WTC11 (cell line): ENCODE data around the gene ARAP3. TPM values are rescaled to one million over a fixed set of nuclear protein-coding genes. Genes with fewer than 3 reads are reported as not detected.

Source experiments
- ATAC-seq: fragments of 200-7000 bp; cut with Tn5 transposase; 2 replicates; pipeline ENCODE4 v1.10.0; 2021; ENCODE audit warnings: mild to moderate bottlenecking, moderate library complexity
- CTCF ChIA-PET: fragments of 300-600 bp; sonication (Branson Sonifier 250); formaldehyde crosslinking; loops from one replicate; lab custom pipeline; 2021; ENCODE audit warnings: antibody characterized with exemption; lab: Charles Lee
- POLR2A ChIA-PET: fragments of 350-600 bp; sonication (Branson Sonifier 250); formaldehyde crosslinking; loops from one replicate; lab custom pipeline; 2021; ENCODE audit warnings: antibody characterized with exemption; lab: Charles Lee
- DNase-seq: peaks from one replicate; pipeline ENCODE4 v3.0.0; 2021; ENCODE audit warnings: low spot score
- H3K27ac Mint-ChIP-seq: 2 replicates; pipeline ENCODE4 v1.8.0; 2021; ENCODE audit warnings: mixed read lengths
- H3K27me3 Mint-ChIP-seq: 2 replicates; pipeline ENCODE4 v1.8.0; 2021; ENCODE audit warnings: low read depth, mild to moderate bottlenecking, moderate library complexity, mixed read lengths
- H3K36me3 Mint-ChIP-seq: 2 replicates; pipeline ENCODE4 v1.8.0; 2021; ENCODE audit warnings: mixed read lengths
- H3K4me1 Mint-ChIP-seq: 2 replicates; pipeline ENCODE4 v1.8.0; 2022; ENCODE audit warnings: mixed read lengths
- H3K4me3 Mint-ChIP-seq: 2 replicates; pipeline ENCODE4 v1.8.0; 2021; ENCODE audit warnings: mild to moderate bottlenecking, moderate library complexity, mixed read lengths
- H3K9me3 Mint-ChIP-seq: 2 replicates; pipeline ENCODE4 v1.8.0; 2021; ENCODE audit warnings: mixed read lengths
- ARID4B ChIP-seq: sonication (generic); formaldehyde crosslinking; IDR thresholded peaks from 2 replicates; pipeline ENCODE4 v1.8.0; 2023; ENCODE audit warnings: missing genetic modification reagents, mild to moderate bottlenecking, borderline replicate concordance
- CBFB ChIP-seq: sonication (generic); formaldehyde crosslinking; IDR thresholded peaks from 2 replicates; pipeline ENCODE4 v1.8.1; 2022; ENCODE audit warnings: mild to moderate bottlenecking, low read depth, missing genetic modification reagents
- E2F4 ChIP-seq: sonication (generic); formaldehyde crosslinking; IDR thresholded peaks from 2 replicates; pipeline ENCODE4 v1.8.1; 2022; ENCODE audit warnings: low read depth, mild to moderate bottlenecking, moderate library complexity, missing genetic modification reagents, borderline replicate concordance
- EMX1 ChIP-seq: fragments of 250-450 bp; sonication (Bioruptor Pico); IDR thresholded peaks from 2 replicates; pipeline ENCODE4 v1.8.0; 2021; ENCODE audit warnings: mild to moderate bottlenecking
- ETV6 ChIP-seq: sonication (generic); formaldehyde crosslinking; IDR thresholded peaks from 2 replicates; pipeline ENCODE4 v1.8.1; 2022; ENCODE audit warnings: mild to moderate bottlenecking, missing genetic modification reagents
- GABPB1 ChIP-seq: sonication (generic); formaldehyde crosslinking; IDR thresholded peaks from 2 replicates; pipeline ENCODE4 v1.8.1; 2023; ENCODE audit warnings: mild to moderate bottlenecking, missing genetic modification reagents
- GRHL2 ChIP-seq: fragments of 250-450 bp; sonication (Bioruptor Pico); IDR thresholded peaks from 2 replicates; pipeline ENCODE4 v1.8.0; 2022; ENCODE audit warnings: mild to moderate bottlenecking, moderate library complexity; ENCODE audit not compliant: insufficient replicate concordance, severe bottlenecking
- IRF1 ChIP-seq: sonication (generic); formaldehyde crosslinking; IDR thresholded peaks from 2 replicates; pipeline ENCODE4 v1.8.0; 2023; ENCODE audit warnings: missing genetic modification reagents
- IRF2 ChIP-seq: sonication (generic); formaldehyde crosslinking; IDR thresholded peaks from 2 replicates; pipeline ENCODE4 v1.8.0; 2022; ENCODE audit warnings: low read depth, missing genetic modification reagents, borderline replicate concordance
- JAZF1 ChIP-seq: fragments of 250-450 bp; sonication (Bioruptor Pico); IDR thresholded peaks from 2 replicates; pipeline ENCODE4 v1.9.0; 2021; ENCODE audit warnings: moderate library complexity, mild to moderate bottlenecking, inconsistent platforms
- KAT7 ChIP-seq: sonication (generic); formaldehyde crosslinking; IDR thresholded peaks from 2 replicates; pipeline ENCODE4 v1.8.1; 2023; ENCODE audit warnings: missing genetic modification reagents, mild to moderate bottlenecking, borderline replicate concordance
- NR1H2 ChIP-seq: sonication (generic); formaldehyde crosslinking; IDR thresholded peaks from 2 replicates; pipeline ENCODE4 v1.9.0; 2021; ENCODE audit warnings: mild to moderate bottlenecking, moderate library complexity, missing genetic modification reagents
- OVOL2 ChIP-seq: fragments of 250-450 bp; sonication (Bioruptor Pico); IDR thresholded peaks from 2 replicates; pipeline ENCODE4 v1.9.0; 2021; ENCODE audit warnings: mild to moderate bottlenecking, borderline replicate concordance
- PRRX2 ChIP-seq: fragments of 250-450 bp; sonication (Bioruptor Pico); IDR thresholded peaks from 2 replicates; pipeline ENCODE4 v1.8.0; 2021; ENCODE audit warnings: mild to moderate bottlenecking
- RORB ChIP-seq: fragments of 250-450 bp; sonication (Bioruptor Pico); IDR thresholded peaks from 2 replicates; pipeline ENCODE4 v1.9.0; 2021; ENCODE audit warnings: mild to moderate bottlenecking
- SMAD4 ChIP-seq: sonication (generic); formaldehyde crosslinking; IDR thresholded peaks from 2 replicates; pipeline ENCODE4 v1.8.0; 2022; ENCODE audit warnings: mild to moderate bottlenecking, missing genetic modification reagents
- TEAD1 ChIP-seq: sonication (generic); formaldehyde crosslinking; IDR thresholded peaks from 2 replicates; pipeline ENCODE4 v1.8.0; 2022; ENCODE audit warnings: mild to moderate bottlenecking, missing genetic modification reagents
- ZNF263 ChIP-seq: sonication (generic); formaldehyde crosslinking; IDR thresholded peaks from 2 replicates; pipeline ENCODE4 v1.8.1; 2022; ENCODE audit warnings: low read depth, mild to moderate bottlenecking, moderate library complexity, missing genetic modification reagents
- ZNF396 ChIP-seq: fragments of 250-450 bp; sonication (Bioruptor Pico); IDR thresholded peaks from 2 replicates; pipeline ENCODE4 v1.8.0; 2021; ENCODE audit warnings: mild to moderate bottlenecking, moderate library complexity, borderline replicate concordance
- ZNF671 ChIP-seq: fragments of 250-450 bp; sonication (Bioruptor Pico); IDR thresholded peaks from 2 replicates; pipeline ENCODE4 v1.8.0; 2021; ENCODE audit warnings: mild to moderate bottlenecking
- total RNA-seq: library from RNA; stranded (reverse); gene quantifications from 3 replicates; pipeline ENCODE4 v1.2.3, GENCODE V29; 2021
- TF ChIP-seq, protein P1 (sequence below): fragments of 250-450 bp; sonication (Bioruptor Pico); IDR thresholded peaks from 2 replicates; pipeline ENCODE4 v1.9.0; 2021; ENCODE audit warnings: mild to moderate bottlenecking, borderline replicate concordance
- TF ChIP-seq, protein P2 (sequence below): sonication (generic); formaldehyde crosslinking; IDR thresholded peaks from 2 replicates; pipeline ENCODE4 v1.8.0; 2022; ENCODE audit warnings: mild to moderate bottlenecking, missing genetic modification reagents
- TF ChIP-seq, protein P3 (sequence below): sonication (generic); formaldehyde crosslinking; IDR thresholded peaks from 2 replicates; pipeline ENCODE4 v1.8.0; 2022; ENCODE audit warnings: missing genetic modification reagents

The ARAP3 gene
- total RNA-seq, 1 experiment from 2014 or later: 60.4 TPM

- TF ChIP-seq, protein P1, sequence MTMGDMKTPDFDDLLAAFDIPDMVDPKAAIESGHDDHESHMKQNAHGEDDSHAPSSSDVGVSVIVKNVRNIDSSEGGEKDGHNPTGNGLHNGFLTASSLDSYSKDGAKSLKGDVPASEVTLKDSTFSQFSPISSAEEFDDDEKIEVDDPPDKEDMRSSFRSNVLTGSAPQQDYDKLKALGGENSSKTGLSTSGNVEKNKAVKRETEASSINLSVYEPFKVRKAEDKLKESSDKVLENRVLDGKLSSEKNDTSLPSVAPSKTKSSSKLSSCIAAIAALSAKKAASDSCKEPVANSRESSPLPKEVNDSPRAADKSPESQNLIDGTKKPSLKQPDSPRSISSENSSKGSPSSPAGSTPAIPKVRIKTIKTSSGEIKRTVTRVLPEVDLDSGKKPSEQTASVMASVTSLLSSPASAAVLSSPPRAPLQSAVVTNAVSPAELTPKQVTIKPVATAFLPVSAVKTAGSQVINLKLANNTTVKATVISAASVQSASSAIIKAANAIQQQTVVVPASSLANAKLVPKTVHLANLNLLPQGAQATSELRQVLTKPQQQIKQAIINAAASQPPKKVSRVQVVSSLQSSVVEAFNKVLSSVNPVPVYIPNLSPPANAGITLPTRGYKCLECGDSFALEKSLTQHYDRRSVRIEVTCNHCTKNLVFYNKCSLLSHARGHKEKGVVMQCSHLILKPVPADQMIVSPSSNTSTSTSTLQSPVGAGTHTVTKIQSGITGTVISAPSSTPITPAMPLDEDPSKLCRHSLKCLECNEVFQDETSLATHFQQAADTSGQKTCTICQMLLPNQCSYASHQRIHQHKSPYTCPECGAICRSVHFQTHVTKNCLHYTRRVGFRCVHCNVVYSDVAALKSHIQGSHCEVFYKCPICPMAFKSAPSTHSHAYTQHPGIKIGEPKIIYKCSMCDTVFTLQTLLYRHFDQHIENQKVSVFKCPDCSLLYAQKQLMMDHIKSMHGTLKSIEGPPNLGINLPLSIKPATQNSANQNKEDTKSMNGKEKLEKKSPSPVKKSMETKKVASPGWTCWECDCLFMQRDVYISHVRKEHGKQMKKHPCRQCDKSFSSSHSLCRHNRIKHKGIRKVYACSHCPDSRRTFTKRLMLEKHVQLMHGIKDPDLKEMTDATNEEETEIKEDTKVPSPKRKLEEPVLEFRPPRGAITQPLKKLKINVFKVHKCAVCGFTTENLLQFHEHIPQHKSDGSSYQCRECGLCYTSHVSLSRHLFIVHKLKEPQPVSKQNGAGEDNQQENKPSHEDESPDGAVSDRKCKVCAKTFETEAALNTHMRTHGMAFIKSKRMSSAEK (CRISPR knock-in tag): no peak
- TF ChIP-seq GRHL2 (CRISPR knock-in tag) (no peak), IRF2 (no peak), KAT7 (CRISPR knock-in tag) (no peak), E2F4 (no peak), ETV6 (peak; percentile 51; the same call in 1 of the 2 replicates), NR1H2 (CRISPR knock-in tag) (no peak), SMAD4 (CRISPR knock-in tag) (no peak), IRF1 (CRISPR knock-in tag) (no peak), TEAD1 (CRISPR knock-in tag) (no peak), CBFB (CRISPR knock-in tag) (no peak), OVOL2 (CRISPR knock-in tag) (no peak), ZNF263 (CRISPR knock-in tag) (no peak), PRRX2 (CRISPR knock-in tag) (no peak)
- TF ChIP-seq, protein P2, sequence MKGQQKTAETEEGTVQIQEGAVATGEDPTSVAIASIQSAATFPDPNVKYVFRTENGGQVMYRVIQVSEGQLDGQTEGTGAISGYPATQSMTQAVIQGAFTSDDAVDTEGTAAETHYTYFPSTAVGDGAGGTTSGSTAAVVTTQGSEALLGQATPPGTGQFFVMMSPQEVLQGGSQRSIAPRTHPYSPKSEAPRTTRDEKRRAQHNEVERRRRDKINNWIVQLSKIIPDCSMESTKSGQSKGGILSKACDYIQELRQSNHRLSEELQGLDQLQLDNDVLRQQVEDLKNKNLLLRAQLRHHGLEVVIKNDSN: no peak
- TF ChIP-seq, all 79 proteins: peak for 4
Observed at GRCh38 chr5:141664733-141665461, 17.1 kb downstream of the ARAP3 start (continued).

DNA sequence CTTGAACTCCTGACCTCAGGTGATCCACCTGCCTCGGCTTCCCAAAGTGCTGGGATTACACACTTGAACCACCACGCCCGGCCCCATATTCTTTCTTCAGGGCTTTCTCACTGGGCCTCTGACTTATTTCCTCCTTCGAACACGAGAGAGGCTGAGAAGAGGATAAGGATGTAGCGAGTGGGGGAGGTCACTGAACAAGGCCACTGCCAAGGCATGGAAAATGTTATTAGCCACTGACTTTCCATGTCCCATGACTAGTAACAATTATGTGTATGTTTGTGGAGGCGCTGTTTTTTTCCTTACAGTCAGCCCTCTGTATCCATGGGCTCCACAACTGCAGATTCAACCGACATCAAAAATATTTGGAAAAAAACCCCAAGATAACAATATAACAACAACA lies 18.5 kb downstream of the ARAP3 start:
- ATAC-seq (no peak), DNase-seq (no peak)
- H3K36me3 Mint-ChIP-seq: peaks cover 48% of the 10 kb centered on the region
- ChIA-PET POLR2A (no interaction called here), CTCF (interaction anchor here (2.0 kb wide), 1 partner anchor 29 kb away, joined by 26 read pairs; no protein-coding TSS in a partner anchor)
- H3K4me1 Mint-ChIP-seq: peaks cover 8% of the 10 kb centered on the region
- no peak overlapping the region for H3K4me3 Mint-ChIP-seq
- H3K9me3 Mint-ChIP-seq: no peaks in the 10 kb centered on the region
- H3K27me3 Mint-ChIP-seq: no peaks in the 10 kb centered on the region
- no peak for TF ChIP-seq RORB (CRISPR knock-in tag)
- TF ChIP-seq ARID4B: no peak
- TF ChIP-seq ZNF396 (CRISPR knock-in tag): no peak
- TF ChIP-seq EMX1 (CRISPR knock-in tag): no peak
- TF ChIP-seq GABPB1: no peak
- TF ChIP-seq ZNF671 (CRISPR knock-in tag): no peak
- TF ChIP-seq JAZF1 (CRISPR knock-in tag): no peak
- TF ChIP-seq, protein P3, sequence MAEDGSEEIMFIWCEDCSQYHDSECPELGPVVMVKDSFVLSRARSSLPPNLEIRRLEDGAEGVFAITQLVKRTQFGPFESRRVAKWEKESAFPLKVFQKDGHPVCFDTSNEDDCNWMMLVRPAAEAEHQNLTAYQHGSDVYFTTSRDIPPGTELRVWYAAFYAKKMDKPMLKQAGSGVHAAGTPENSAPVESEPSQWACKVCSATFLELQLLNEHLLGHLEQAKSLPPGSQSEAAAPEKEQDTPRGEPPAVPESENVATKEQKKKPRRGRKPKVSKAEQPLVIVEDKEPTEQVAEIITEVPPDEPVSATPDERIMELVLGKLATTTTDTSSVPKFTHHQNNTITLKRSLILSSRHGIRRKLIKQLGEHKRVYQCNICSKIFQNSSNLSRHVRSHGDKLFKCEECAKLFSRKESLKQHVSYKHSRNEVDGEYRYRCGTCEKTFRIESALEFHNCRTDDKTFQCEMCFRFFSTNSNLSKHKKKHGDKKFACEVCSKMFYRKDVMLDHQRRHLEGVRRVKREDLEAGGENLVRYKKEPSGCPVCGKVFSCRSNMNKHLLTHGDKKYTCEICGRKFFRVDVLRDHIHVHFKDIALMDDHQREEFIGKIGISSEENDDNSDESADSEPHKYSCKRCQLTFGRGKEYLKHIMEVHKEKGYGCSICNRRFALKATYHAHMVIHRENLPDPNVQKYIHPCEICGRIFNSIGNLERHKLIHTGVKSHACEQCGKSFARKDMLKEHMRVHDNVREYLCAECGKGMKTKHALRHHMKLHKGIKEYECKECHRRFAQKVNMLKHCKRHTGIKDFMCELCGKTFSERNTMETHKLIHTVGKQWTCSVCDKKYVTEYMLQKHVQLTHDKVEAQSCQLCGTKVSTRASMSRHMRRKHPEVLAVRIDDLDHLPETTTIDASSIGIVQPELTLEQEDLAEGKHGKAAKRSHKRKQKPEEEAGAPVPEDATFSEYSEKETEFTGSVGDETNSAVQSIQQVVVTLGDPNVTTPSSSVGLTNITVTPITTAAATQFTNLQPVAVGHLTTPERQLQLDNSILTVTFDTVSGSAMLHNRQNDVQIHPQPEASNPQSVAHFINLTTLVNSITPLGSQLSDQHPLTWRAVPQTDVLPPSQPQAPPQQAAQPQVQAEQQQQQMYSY (CRISPR knock-in tag): no peak
- TF ChIP-seq SMAD4 (CRISPR knock-in tag): no peak
- no peak overlapping the region for H3K27ac Mint-ChIP-seq
